Spleen (tissue), 7 donors: ENCODE results near the gene BMP6.

ENCODE experiments used
- CTCF ChIP-seq, 11 experiments: fragments of 200-600 bp in 7 of 11; fragments of 450-650 bp in 4 of 11; sonication (generic) in 4 of 11; IDR thresholded peaks in 8 of 11; conservative IDR thresholded peaks in 3 of 11; 1 replicate in 7 of 11; 2 replicates in 4 of 11; pipeline versions ENCODE4 v1.4.0 to v1.8.0; 2016 to 2021; ENCODE audit warnings: antibody characterized with exemption in 11 of 11, inconsistent platforms in 4 of 11, mild to moderate bottlenecking in 1 of 11
- POLR2A ChIP-seq, 3 donors: fragments of 450-650 bp; IDR thresholded peaks; one replicate each; pipeline ENCODE4 v1.5.1; 2017; ENCODE audit warnings: antibody characterized with exemption in 3 of 3, mild to moderate bottlenecking in 1 of 3
- POLR2AphosphoS5 ChIP-seq, 3 donors: sonication (generic); formaldehyde crosslinking; IDR thresholded peaks; one replicate each; pipeline ENCODE4 v1.5.1; 2017; ENCODE audit warnings: antibody characterized with exemption in 3 of 3
- donor health status: DM: no; HTN: no; CAD: no; lungs with moderate emphysema.
- donor health status: DM: no; HTN: no; CAD: no.
- donor health status: DM: no; HTN: no; CAD: no.

- TF ChIP-seq CTCF (IDR thresholded peaks at IDR 0.05 in 8 of 11, conservative IDR thresholded peaks at IDR 0.05 in 3 of 11) (no peak), POLR2A (IDR thresholded peaks at IDR 0.05) (no peak), POLR2AphosphoS5 (IDR thresholded peaks at IDR 0.05) (peak in 2 of 3 donors; percentile 42 to 47)
Measured at GRCh38 chr6:7887278-7887991, 161.5 kb downstream of the BMP6 start.
